ENCODE measurements around the gene CFL1. TPM values are rescaled to one million over a fixed set of nuclear protein-coding genes. Genes with fewer than 3 reads are reported as not detected.

CFL1 gene
- polyA plus RNA-seq, 1 donor = 578 TPM

Other genes with a start within 250 kb of the CFL1 start
- gene MAP3K11, start 244.0 kb downstream of the CFL1 start, polyA plus RNA-seq (ENCODE audit: insufficient read length) = 30.1 TPM
- 18.0 TPM for gene PCNX3, start 242.4 kb downstream of the CFL1 start, polyA plus RNA-seq (ENCODE audit: insufficient read length)
- gene SIPA1, start 220.1 kb downstream of the CFL1 start, polyA plus RNA-seq (ENCODE audit: insufficient read length) = 34.0 TPM
- 42.1 TPM for gene RELA, start 195.3 kb downstream of the CFL1 start, polyA plus RNA-seq (ENCODE audit: insufficient read length)
- gene KAT5, start 145.9 kb downstream of the CFL1 start, polyA plus RNA-seq (ENCODE audit: insufficient read length) = 38.0 TPM
- 30.2 TPM for gene RNASEH2C, start 137.4 kb downstream of the CFL1 start, polyA plus RNA-seq (ENCODE audit: insufficient read length)
- gene AP5B1, start 77.2 kb downstream of the CFL1 start, polyA plus RNA-seq (ENCODE audit: insufficient read length) = 1.5 TPM
- not detected for gene OVOL1, start 71.1 kb downstream of the CFL1 start, polyA plus RNA-seq (ENCODE audit: insufficient read length)
- gene SNX32, start 24.2 kb downstream of the CFL1 start, polyA plus RNA-seq (ENCODE audit: insufficient read length) = 1.8 TPM
- 43.9 TPM for gene MUS81, start 2.3 kb upstream of the CFL1 start, polyA plus RNA-seq (ENCODE audit: insufficient read length)
- gene EFEMP2, start 14.6 kb upstream of the CFL1 start, polyA plus RNA-seq (ENCODE audit: insufficient read length) = 82.6 TPM
- gene CTSW, start 21.7 kb upstream of the CFL1 start, polyA plus RNA-seq (ENCODE audit: insufficient read length) = 1.3 TPM
- 55.8 TPM for gene FIBP, start 30.3 kb upstream of the CFL1 start, polyA plus RNA-seq (ENCODE audit: insufficient read length)
- gene CCDC85B, start 32.5 kb upstream of the CFL1 start, polyA plus RNA-seq (ENCODE audit: insufficient read length) = 14.7 TPM
- gene FOSL1, start 42.2 kb upstream of the CFL1 start, polyA plus RNA-seq (ENCODE audit: insufficient read length) = not detected
- gene C11orf68, start 60.9 kb upstream of the CFL1 start, polyA plus RNA-seq (ENCODE audit: insufficient read length) = 33.1 TPM
- gene DRAP1, start 61.2 kb upstream of the CFL1 start, polyA plus RNA-seq (ENCODE audit: insufficient read length) = 74.8 TPM
- 0.25 TPM for gene TSGA10IP, start 87.3 kb upstream of the CFL1 start, polyA plus RNA-seq (ENCODE audit: insufficient read length)
- gene SART1, start 103.6 kb upstream of the CFL1 start, polyA plus RNA-seq (ENCODE audit: insufficient read length) = 36.2 TPM
- 18.5 TPM for gene EIF1AD, start 144.0 kb upstream of the CFL1 start, polyA plus RNA-seq (ENCODE audit: insufficient read length)
- 218 TPM for gene BANF1, start 144.3 kb upstream of the CFL1 start, polyA plus RNA-seq (ENCODE audit: insufficient read length)
- not detected for gene CST6, start 153.8 kb upstream of the CFL1 start, polyA plus RNA-seq (ENCODE audit: insufficient read length)
- 0.27 TPM for gene CATSPER1, start 168.3 kb upstream of the CFL1 start, polyA plus RNA-seq (ENCODE audit: insufficient read length)
- 0.78 TPM for gene GAL3ST3, start 191.0 kb upstream of the CFL1 start, polyA plus RNA-seq (ENCODE audit: insufficient read length)
- 121 TPM for gene SF3B2, start 194.2 kb upstream of the CFL1 start, polyA plus RNA-seq (ENCODE audit: insufficient read length)
- 28.3 TPM for gene PACS1, start 212.1 kb upstream of the CFL1 start, polyA plus RNA-seq (ENCODE audit: insufficient read length)

Data from forelimb muscle (tissue), 1 donor.